Activated B cell treated with CpG ODN at 0.5 μM for 24 hours (primary cell): ENCODE results near the gene SASH1. TPM values are rescaled to one million over a fixed set of nuclear protein-coding genes. Genes with fewer than 3 reads are reported as not detected.
"Not testable (repeated sequence)": the region's sequence is repeated elsewhere in the genome, so short reads cannot be mapped to it uniquely, and the experiment has no call there.

Experiments used
- ATAC-seq: fragments of 200-7000 bp; cut with Tn5 transposase; one replicate; pipeline ENCODE4 v1.10.0; 2021; ENCODE audit warnings: low read depth, mild to moderate bottlenecking, moderate library complexity
- CTCF ChIA-PET: fragments of 350-600 bp; sonication (Branson Sonifier 250); formaldehyde crosslinking; loops from one replicate; lab custom pipeline; 2021; ENCODE audit warnings: antibody characterized with exemption; lab: Charles Lee
- POLR2A ChIA-PET: fragments of 350-600 bp; sonication (Branson Sonifier 250); formaldehyde crosslinking; loops from one replicate; lab custom pipeline; 2021; ENCODE audit warnings: antibody characterized with exemption; lab: Charles Lee
- DNase-seq: peaks from one replicate; pipeline ENCODE4 v3.0.0; 2022
- H3K27ac Mint-ChIP-seq: one replicate; pipeline ENCODE4 v1.8.0; 2020; ENCODE audit warnings: mixed read lengths
- H3K27me3 Mint-ChIP-seq: one replicate; pipeline ENCODE4 v1.8.0; 2021; ENCODE audit warnings: mixed read lengths
- H3K36me3 Mint-ChIP-seq: one replicate; pipeline ENCODE4 v1.8.0; 2021; ENCODE audit warnings: low read depth, mixed read lengths
- H3K4me1 Mint-ChIP-seq: one replicate; pipeline ENCODE4 v1.8.0; 2021; ENCODE audit warnings: mixed read lengths
- H3K4me3 Mint-ChIP-seq: one replicate; pipeline ENCODE4 v1.8.0; 2020; ENCODE audit warnings: mild to moderate bottlenecking, mixed read lengths
- H3K9me3 Mint-ChIP-seq: one replicate; pipeline ENCODE4 v1.8.0; 2020; ENCODE audit warnings: mixed read lengths
- CTCF ChIP-seq: fragments of 200-600 bp; IDR thresholded peaks from one replicate; pipeline ENCODE4 v1.8.0; 2022; ENCODE audit warnings: antibody characterized with exemption, mild to moderate bottlenecking
- intact Hi-C: fragments of 100-400 bp; cut with micrococcal nuclease; formaldehyde crosslinking; loops from one replicate; pipeline ENCODE4 v1.15.1; 2024
- total RNA-seq: library from RNA; stranded (reverse); gene quantifications from 2 replicates; pipeline ENCODE4 v1.2.3, GENCODE V29; 2022

SASH1 gene
- total RNA-seq, 1 donor from 2014 or later = 0.49 TPM

GRCh38 chr6:148385379-148385778 lies 42.7 kb downstream of the SASH1 start:
- no peaks in the 10 kb centered on the region for H3K4me1 Mint-ChIP-seq
- H3K27ac Mint-ChIP-seq = no peak overlapping the region
- ChIA-PET CTCF (no interaction called here), POLR2A (no interaction called here)
- no peak for TF ChIP-seq CTCF
- H3K4me3 Mint-ChIP-seq = no peak overlapping the region
- no peaks in the 10 kb centered on the region for H3K36me3 Mint-ChIP-seq
- H3K9me3 Mint-ChIP-seq = no peaks in the 10 kb centered on the region
- H3K27me3 Mint-ChIP-seq = peaks cover 4% of the 10 kb centered on the region
- ATAC-seq (no peak), DNase-seq (no peak)
- intact Hi-C loops = no loop called here

- no peak for TF ChIP-seq CTCF
- H3K27me3 Mint-ChIP-seq = peaks cover 1% of the 10 kb centered on the region
- H3K9me3 Mint-ChIP-seq = no peaks in the 10 kb centered on the region
- ChIA-PET CTCF (no interaction called here), POLR2A (no interaction called here)
- H3K27ac Mint-ChIP-seq = no peak overlapping the region
- ATAC-seq = no peak
- H3K4me3 Mint-ChIP-seq = no peak overlapping the region
- no peaks in the 10 kb centered on the region for H3K36me3 Mint-ChIP-seq
- intact Hi-C loops = no loop called here
- no peaks in the 10 kb centered on the region for H3K4me1 Mint-ChIP-seq
- DNase-seq = no peak
These were observed 45.9 kb downstream of the SASH1 start for GRCh38 chr6:148388521-148388920.

GRCh38 chr6:148389086-148389485 lies 46.4 kb downstream of the SASH1 start:
- peaks cover 3% of the 10 kb centered on the region for H3K27me3 Mint-ChIP-seq
- ATAC-seq (no peak), DNase-seq (no peak)
- no peaks in the 10 kb centered on the region for H3K36me3 Mint-ChIP-seq
- H3K27ac Mint-ChIP-seq = no peak overlapping the region
- no peak for TF ChIP-seq CTCF
- ChIA-PET CTCF (no interaction called here), POLR2A (no interaction called here)
- H3K4me1 Mint-ChIP-seq = no peaks in the 10 kb centered on the region
- intact Hi-C loops = no loop called here
- no peak overlapping the region for H3K4me3 Mint-ChIP-seq
- no peaks in the 10 kb centered on the region for H3K9me3 Mint-ChIP-seq

DNA sequence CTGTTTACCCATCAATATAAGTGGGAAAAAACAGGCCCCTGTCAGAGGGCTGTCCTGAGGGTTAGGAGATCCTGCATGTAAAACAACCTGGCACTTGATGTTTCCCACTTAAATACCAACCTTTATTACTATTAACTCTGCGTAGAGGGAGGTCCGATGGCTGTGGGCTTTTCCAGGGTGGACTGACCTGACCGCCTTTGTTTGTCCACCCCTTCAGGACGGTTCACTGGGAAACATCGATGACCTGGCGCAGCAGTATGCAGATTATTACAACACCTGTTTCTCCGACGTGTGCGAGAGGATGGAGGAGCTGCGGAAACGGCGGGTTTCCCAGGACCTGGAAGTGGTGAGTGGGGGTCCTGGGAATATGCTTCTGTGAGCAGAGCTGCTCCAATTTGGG lies 47.3 kb downstream of the SASH1 start:
- ATAC-seq = no peak
- DNase-seq = no peak
- H3K4me3 Mint-ChIP-seq = no peak overlapping the region
- H3K27me3 Mint-ChIP-seq = peaks cover 3% of the 10 kb centered on the region
- H3K9me3 Mint-ChIP-seq = no peaks in the 10 kb centered on the region
- no peak overlapping the region for H3K27ac Mint-ChIP-seq
- CTCF ChIA-PET = no interaction called here
- no peak for TF ChIP-seq CTCF
- intact Hi-C loops = no loop called here
- no peaks in the 10 kb centered on the region for H3K36me3 Mint-ChIP-seq
- no peaks in the 10 kb centered on the region for H3K4me1 Mint-ChIP-seq
- POLR2A ChIA-PET = no interaction called here

DNA sequence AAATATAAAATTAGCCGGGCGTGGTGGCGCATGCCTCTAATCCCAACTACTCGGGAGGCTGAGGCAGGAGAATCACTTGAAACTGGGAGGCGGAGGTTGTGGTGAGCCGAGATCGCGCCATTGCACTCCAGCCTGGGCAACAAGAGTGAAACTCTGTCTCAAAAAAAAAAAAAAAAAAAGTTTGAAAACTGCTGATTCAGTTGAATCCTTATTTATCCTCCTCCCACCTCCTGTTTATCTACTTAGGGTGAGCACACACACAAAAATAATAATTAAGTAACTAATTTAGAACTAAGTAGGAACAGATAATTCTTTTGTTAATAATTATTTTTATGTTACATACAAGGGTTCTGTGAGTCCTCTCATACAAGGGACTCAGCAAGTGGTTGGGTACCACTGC lies 49.5 kb downstream of the SASH1 start:
- POLR2A ChIA-PET, H3K4me1 Mint-ChIP-seq, H3K27me3 Mint-ChIP-seq, intact Hi-C loops, ATAC-seq, CTCF ChIA-PET, H3K9me3 Mint-ChIP-seq, H3K4me3 Mint-ChIP-seq, H3K27ac Mint-ChIP-seq, DNase-seq, H3K36me3 Mint-ChIP-seq: not testable (repeated sequence)

DNA sequence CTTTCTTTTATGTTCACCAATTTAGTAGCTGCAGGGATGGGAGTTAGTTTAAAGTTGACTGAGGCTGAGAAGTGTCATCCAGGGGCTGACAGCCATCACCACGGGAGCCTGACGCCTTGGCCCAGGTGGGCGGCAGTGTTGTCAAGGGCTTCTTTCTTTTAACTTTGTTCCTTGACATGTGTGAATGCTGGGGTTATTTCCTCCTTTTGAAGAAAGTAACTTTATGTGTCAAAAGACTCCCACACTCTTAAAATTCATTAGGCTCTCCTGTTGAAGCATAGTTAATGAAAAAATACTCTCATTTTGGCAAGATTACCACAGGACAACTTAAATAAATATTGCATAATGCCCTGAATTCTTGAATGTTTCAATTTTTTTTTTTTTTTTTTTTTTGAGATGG lies 50.0 kb downstream of the SASH1 start:
- Mint-ChIP-seq H3K27me3 (peaks cover 3% of the 10 kb centered on the region), H3K36me3 (no peaks in the 10 kb centered on the region), H3K9me3 (no peaks in the 10 kb centered on the region), H3K4me3 (no peak overlapping the region), H3K4me1 (no peaks in the 10 kb centered on the region), H3K27ac (no peak overlapping the region)
- ATAC-seq (no peak), DNase-seq (no peak)
- ChIA-PET POLR2A (no interaction called here), CTCF (no interaction called here)
- intact Hi-C loops = no loop called here
- TF ChIP-seq CTCF = no peak
